Activated CD8-positive, alpha-beta T cell treated with anti-CD3 and anti-CD28 coated beads for 36 hours (primary cell): Measurements from ENCODE around the gene LRRC8C. TPM values are rescaled to one million over a fixed set of nuclear protein-coding genes. Genes with fewer than 3 reads are reported as not detected.

ENCODE experiments used
- ATAC-seq: fragments of 200-7000 bp; cut with Tn5 transposase; one replicate; pipeline ENCODE4 v1.10.0; 2021; ENCODE audit warnings: mild to moderate bottlenecking, moderate library complexity
- CTCF ChIA-PET: fragments of 350-600 bp; sonication (Branson Sonifier 250); formaldehyde crosslinking; loops from one replicate; lab custom pipeline; 2021; ENCODE audit warnings: antibody characterized with exemption; lab: Charles Lee
- POLR2A ChIA-PET: fragments of 350-600 bp; sonication (Branson Sonifier 250); formaldehyde crosslinking; loops from one replicate; lab custom pipeline; 2021; ENCODE audit warnings: antibody characterized with exemption; lab: Charles Lee
- DNase-seq: peaks from one replicate; pipeline ENCODE4 v3.0.0-alpha.2; 2020
- H3K27ac Mint-ChIP-seq: one replicate; pipeline ENCODE4 v1.8.0; 2021; ENCODE audit warnings: mild to moderate bottlenecking, mixed read lengths
- H3K27me3 Mint-ChIP-seq: one replicate; pipeline ENCODE4 v1.8.0; 2021; ENCODE audit warnings: mixed read lengths
- H3K36me3 Mint-ChIP-seq: one replicate; pipeline ENCODE4 v1.8.0; 2021; ENCODE audit warnings: low read depth, mixed read lengths
- H3K4me1 Mint-ChIP-seq: one replicate; pipeline ENCODE4 v1.8.0; 2021; ENCODE audit warnings: low read depth, mixed read lengths
- H3K4me3 Mint-ChIP-seq: one replicate; pipeline ENCODE4 v1.8.0; 2021; ENCODE audit warnings: mild to moderate bottlenecking, moderate library complexity, mixed read lengths
- H3K9me3 Mint-ChIP-seq: one replicate; pipeline ENCODE4 v1.8.0; 2021; ENCODE audit warnings: mixed read lengths
- CTCF ChIP-seq: fragments of 200-600 bp; IDR thresholded peaks from one replicate; pipeline ENCODE4 v1.8.0; 2022; ENCODE audit warnings: antibody characterized with exemption, mild to moderate bottlenecking
- intact Hi-C: fragments of 100-400 bp; cut with micrococcal nuclease; formaldehyde crosslinking; loops from one replicate; pipeline ENCODE4 v1.10.0; 2022
- total RNA-seq, 2 experiments: library from RNA; stranded (reverse); gene quantifications; one replicate each; pipeline ENCODE4 v1.2.3, GENCODE V29; 2021

LRRC8C gene
- total RNA-seq, 2 experiments from 2014 or later: 34.4 to 37.4 TPM

- peaks cover 87% of the 10 kb centered on the region for H3K4me1 Mint-ChIP-seq
Measured at GRCh38 chr1:89652373-89652772, 19.5 kb downstream of the LRRC8C start.

GRCh38 chr1:89657886-89658285, 25.0 kb downstream of the LRRC8C start:
- peak; percentile 71 for ATAC-seq
- ChIA-PET POLR2A (interaction anchor here (1.4 to 4.0 kb wide), 3 partner anchors 22 to 54 kb away, joined by 3 to 16 read pairs (median 3); no protein-coding TSS in a partner anchor), CTCF (interaction anchor here (0.7 to 7.6 kb wide), 4 partner anchors 8 to 106 kb away, joined by 3 to 58 read pairs (median 14); no protein-coding TSS in a partner anchor)
- no peaks in the 10 kb centered on the region for H3K27me3 Mint-ChIP-seq
- H3K36me3 Mint-ChIP-seq: peaks cover 60% of the 10 kb centered on the region
- H3K9me3 Mint-ChIP-seq: peaks cover 12% of the 10 kb centered on the region
- DNase-seq: peak; percentile 58
- TF ChIP-seq CTCF: no peak
- intact Hi-C loops: loop anchor here (5.0 kb wide), 1 partner anchor 104 kb away; no protein-coding TSS in a partner anchor
- peaks cover 85% of the 10 kb centered on the region for H3K4me1 Mint-ChIP-seq
- H3K4me3 Mint-ChIP-seq: no peak overlapping the region
- peak overlapping the region; percentile 87 for H3K27ac Mint-ChIP-seq

More at GRCh38 chr1:89652373-89652772, 19.5 kb downstream of the LRRC8C start:
- peak overlapping the region; percentile 90 for H3K27ac Mint-ChIP-seq
- DNase-seq: no peak
- H3K9me3 Mint-ChIP-seq: peaks cover 4% of the 10 kb centered on the region
- intact Hi-C loops: loop anchor here (5.0 kb wide), 1 partner anchor 40 kb away; no protein-coding TSS in a partner anchor
- CTCF ChIA-PET: interaction anchor here (1.7 to 2.0 kb wide), 3 partner anchors 12 to 110 kb away, joined by 6 to 7 read pairs (median 6); no protein-coding TSS in a partner anchor
- H3K36me3 Mint-ChIP-seq: peaks cover 62% of the 10 kb centered on the region
- POLR2A ChIA-PET: interaction anchor here (1.4 to 2.1 kb wide), 2 partner anchors 17 to 68 kb away, joined by 3 to 6 read pairs; no protein-coding TSS in a partner anchor
- ATAC-seq: peak; percentile 40
- H3K27me3 Mint-ChIP-seq: no peaks in the 10 kb centered on the region
- TF ChIP-seq CTCF: no peak
- peak overlapping the region; percentile 19 for H3K4me3 Mint-ChIP-seq

GRCh38 chr1:89659322-89660081, 26.6 kb downstream of the LRRC8C start:
- ATAC-seq: peak; percentile 52
- peak overlapping the region; percentile 87 for H3K27ac Mint-ChIP-seq
- H3K36me3 Mint-ChIP-seq: peaks cover 63% of the 10 kb centered on the region
- intact Hi-C loops: loop anchor here (5.0 kb wide), 1 partner anchor 103 kb away; no protein-coding TSS in a partner anchor
- peak overlapping the region; percentile 7 for H3K4me3 Mint-ChIP-seq
- H3K9me3 Mint-ChIP-seq: peaks cover 20% of the 10 kb centered on the region
- DNase-seq: peak; percentile 41
- POLR2A ChIA-PET: interaction anchor here (1.1 to 4.0 kb wide), 5 partner anchors 11 to 103 kb away, joined by 4 to 16 read pairs (median 5); no protein-coding TSS in a partner anchor
- H3K27me3 Mint-ChIP-seq: no peaks in the 10 kb centered on the region
- H3K4me1 Mint-ChIP-seq: peaks cover 82% of the 10 kb centered on the region
- CTCF ChIA-PET: interaction anchor here (0.8 to 7.6 kb wide), 10 partner anchors 10 to 176 kb away, joined by 3 to 58 read pairs (median 3); no protein-coding TSS in a partner anchor
- TF ChIP-seq CTCF: no peak

GRCh38 chr1:89660224-89661061, 27.5 kb downstream of the LRRC8C start:
- intact Hi-C loops: no loop called here
- Mint-ChIP-seq H3K27me3 (no peaks in the 10 kb centered on the region), H3K36me3 (peaks cover 61% of the 10 kb centered on the region), H3K4me1 (peaks cover 81% of the 10 kb centered on the region), H3K27ac (peak overlapping the region; percentile 87), H3K4me3 (no peak overlapping the region), H3K9me3 (peaks cover 18% of the 10 kb centered on the region)
- POLR2A ChIA-PET: interaction anchor here (1.1 to 4.0 kb wide), 8 partner anchors 10 to 102 kb away, joined by 3 to 16 read pairs (median 4); no protein-coding TSS in a partner anchor
- TF ChIP-seq CTCF: no peak
- DNase-seq (peak; percentile 28), ATAC-seq (no peak)
- CTCF ChIA-PET: interaction anchor here (1.0 to 7.6 kb wide), 8 partner anchors 9 to 177 kb away, joined by 3 to 58 read pairs (median 4); partner anchors contain the start of gene LRRC8C
